ENCODE data around the gene TBC1D24. TPM values are rescaled to one million over a fixed set of nuclear protein-coding genes. Genes with fewer than 3 reads are reported as not detected.
A peak's percentile ranks its signal among the peaks of the same experiment; 100 is the strongest.

Gene TBC1D24
- total and polyA plus RNA-seq, 11 donors, result 4.0 to 19.2 (median 11.6) TPM

- Histone ChIP-seq H3K9me3 (no peaks in the 10 kb centered on the region), H3K27me3 (no peaks in the 10 kb centered on the region), H3K4me3 (no peak overlapping the region), H3K27ac (no peak overlapping the region), H3K36me3 (peaks cover 0 to 30% (median 0%) of the 10 kb centered on the region in 9 donors), H3K4me1 (peaks cover 0 to 19% (median 10%) of the 10 kb centered on the region in 12 donors)
- no peak for DNase-seq
- no peak for ATAC-seq
- WGBS, 4 donors, result 94 to 96% (median 95%) methylated on average over 7 to 21 of the region's 21 CpGs
- TF ChIP-seq POLR2A (IDR thresholded peaks at IDR 0.05), result no peak
- no peak for TF ChIP-seq CTCF (IDR thresholded peaks at IDR 0.05)
- intact Hi-C loops (cut with DNase I), result no loop called here
These were observed 18.3 kb upstream of the TBC1D24 start for GRCh38 chr16:2456551-2457153.

- Histone ChIP-seq H3K27me3 (no peaks in the 10 kb centered on the region), H3K4me1 (peaks cover 0 to 19% (median 10%) of the 10 kb centered on the region in 12 donors), H3K4me3 (no peak overlapping the region), H3K36me3 (peaks cover 0 to 30% (median 0%) of the 10 kb centered on the region in 9 donors), H3K27ac (no peak overlapping the region), H3K9me3 (no peaks in the 10 kb centered on the region)
- ATAC-seq (no peak), DNase-seq (no peak)
- intact Hi-C loops (cut with DNase I), result no loop called here
- TF ChIP-seq POLR2A (IDR thresholded peaks at IDR 0.05), result no peak
- no peak for TF ChIP-seq CTCF (IDR thresholded peaks at IDR 0.05)
- WGBS, 4 donors, result 58 to 71% (median 68%) methylated on average over 13 of the region's 13 CpGs
These were observed 17.7 kb upstream of the TBC1D24 start for GRCh38 chr16:2457267-2457666.

- no peak for DNase-seq
- TF ChIP-seq CTCF (IDR thresholded peaks at IDR 0.05) (no peak), POLR2A (IDR thresholded peaks at IDR 0.05) (no peak)
- no peak for ATAC-seq
- Histone ChIP-seq H3K4me3 (no peak overlapping the region), H3K36me3 (peaks cover 0 to 27% (median 0%) of the 10 kb centered on the region in 9 donors), H3K9me3 (no peaks in the 10 kb centered on the region), H3K27me3 (no peaks in the 10 kb centered on the region), H3K4me1 (peaks cover 0 to 19% (median 10%) of the 10 kb centered on the region in 12 donors), H3K27ac (no peak overlapping the region)
- 76 to 81% (median 80%) methylated on average over 7 of the region's 7 CpGs for WGBS, 4 donors
- intact Hi-C loops (cut with DNase I), result no loop called here
These were observed 17.0 kb upstream of the TBC1D24 start for GRCh38 chr16:2457946-2458345.

- Histone ChIP-seq H3K4me1 (peaks cover 0 to 19% (median 10%) of the 10 kb centered on the region in 12 donors), H3K27ac (peak overlapping the region in 8 of 12 donors; percentile 3 to 68 (median 55)), H3K36me3 (peaks cover 0 to 16% (median 0%) of the 10 kb centered on the region in 9 donors), H3K9me3 (no peaks in the 10 kb centered on the region), H3K27me3 (no peaks in the 10 kb centered on the region), H3K4me3 (peak overlapping the region; percentile 44 to 74 (median 60))
- ATAC-seq (peak in 1 of 4 donors; percentile 15), DNase-seq (no peak)
- TF ChIP-seq CTCF (IDR thresholded peaks at IDR 0.05) (no peak), POLR2A (IDR thresholded peaks at IDR 0.05) (no peak)
- 27 to 31% (median 29%) methylated on average over 17 to 18 of the region's 18 CpGs for WGBS, 4 donors
- intact Hi-C loops (cut with DNase I), result loop anchor here in 1 of 10 donors (1.0 kb wide), 1 partner anchor 17 kb away; no protein-coding TSS in a partner anchor
These were observed 15.9 kb upstream of the TBC1D24 start for GRCh38 chr16:2458887-2459646.

Measured in heart left ventricle (tissue), 16 donors.